ENCODE results near the gene CLCNKB. TPM values are rescaled to one million over a fixed set of nuclear protein-coding genes. Genes with fewer than 3 reads are reported as not detected.
"Not testable (repeated sequence)": the region's sequence is repeated elsewhere in the genome, so short reads cannot be mapped to it uniquely, and the experiment has no call there.

The CLCNKB gene
- total and polyA plus RNA-seq, 4 experiments from 2014 or later = not detected

GRCh38 chr1:16028237-16029002 is 15.2 kb upstream of the CLCNKB start:
- ChIA-PET POLR2A (ENCODE audit: partially characterized antibody) (no interaction called here), CTCF (ENCODE audit: partially characterized antibody) (interaction anchor here (1.2 kb wide), 1 partner anchor 19 kb away, joined by 4 read pairs; no protein-coding TSS in a partner anchor)
- H3K9me3 Mint-ChIP-seq = no peaks in the 10 kb centered on the region
- peak overlapping the region in 1 of 7 donors; percentile 8 for H3K27ac Mint-ChIP-seq
- Histone ChIP-seq H3K4me1 (ENCODE audit: insufficient read depth, low read length) (peaks cover 7% of the 10 kb centered on the region), H3K27ac (ENCODE audit: low read depth, low read length) (no peak overlapping the region), H3K9me3 (ENCODE audit: control insufficient read depth in 1 of 2, low read length in 2 of 2) (no peaks in the 10 kb centered on the region), H3K36me3 (ENCODE audit: insufficient read depth, low read length) (no peaks in the 10 kb centered on the region), H3K4me3 (ENCODE audit: low read length in 2 of 2) (no peak overlapping the region), H3K27me3 (ENCODE audit: insufficient read depth, low read length) (no peaks in the 10 kb centered on the region)
- peaks cover 14 to 21% of the 10 kb centered on the region in 2 donors for H3K27me3 Mint-ChIP-seq
- peaks cover 0 to 4% (median 2%) of the 10 kb centered on the region in 4 donors for H3K4me1 Mint-ChIP-seq
- H3K36me3 Mint-ChIP-seq = no peaks in the 10 kb centered on the region
- peak overlapping the region in 1 of 8 donors; percentile 38 for H3K4me3 Mint-ChIP-seq
- intact Hi-C loops (cut with micrococcal nuclease) = no loop called here
- peak in 1 of 5 donors; percentile 22 for DNase-seq

- H3K36me3 Mint-ChIP-seq; DNase-seq; H3K4me1 Mint-ChIP-seq; H3K27me3 ChIP-seq (ENCODE audit: insufficient read depth, low read length); H3K4me3 Mint-ChIP-seq; intact Hi-C loops (cut with micrococcal nuclease); H3K36me3 ChIP-seq (ENCODE audit: insufficient read depth, low read length); H3K4me1 ChIP-seq (ENCODE audit: insufficient read depth, low read length); H3K27ac ChIP-seq (ENCODE audit: low read depth, low read length); H3K27ac Mint-ChIP-seq; H3K4me3 ChIP-seq (ENCODE audit: low read length in 2 of 2); POLR2A ChIA-PET (ENCODE audit: partially characterized antibody); H3K9me3 ChIP-seq (ENCODE audit: control insufficient read depth in 1 of 2, low read length in 2 of 2); H3K9me3 Mint-ChIP-seq: not testable (repeated sequence)
- CTCF ChIA-PET (ENCODE audit: partially characterized antibody) = interaction anchor here (1.2 kb wide), 1 partner anchor 20 kb away, joined by 4 read pairs; no protein-coding TSS in a partner anchor
- H3K27me3 Mint-ChIP-seq = peaks cover 14 to 21% of the 10 kb centered on the region in 2 donors
Observed at GRCh38 chr1:16029003-16029268, 14.6 kb upstream of the CLCNKB start.

GRCh38 chr1:16029288-16029687 is 14.3 kb upstream of the CLCNKB start:
- H3K9me3 ChIP-seq (ENCODE audit: control insufficient read depth in 1 of 2, low read length in 2 of 2) = no peaks in the 10 kb centered on the region
- H3K27ac ChIP-seq (ENCODE audit: low read depth, low read length) = no peak overlapping the region
- H3K27ac Mint-ChIP-seq = no peak overlapping the region
- peaks cover 14 to 21% of the 10 kb centered on the region in 2 donors for H3K27me3 Mint-ChIP-seq
- H3K4me3 Mint-ChIP-seq = no peak overlapping the region
- no peak for DNase-seq
- H3K4me1 ChIP-seq (ENCODE audit: insufficient read depth, low read length) = peaks cover 7% of the 10 kb centered on the region
- no peak overlapping the region for H3K4me3 ChIP-seq (ENCODE audit: low read length in 2 of 2)
- no peaks in the 10 kb centered on the region for H3K27me3 ChIP-seq (ENCODE audit: insufficient read depth, low read length)
- H3K4me1 Mint-ChIP-seq = peaks cover 0 to 4% (median 2%) of the 10 kb centered on the region in 4 donors
- no peaks in the 10 kb centered on the region for H3K36me3 ChIP-seq (ENCODE audit: insufficient read depth, low read length)
- H3K36me3 Mint-ChIP-seq = no peaks in the 10 kb centered on the region
- no peaks in the 10 kb centered on the region for H3K9me3 Mint-ChIP-seq
- ChIA-PET POLR2A (ENCODE audit: partially characterized antibody) (no interaction called here), CTCF (ENCODE audit: partially characterized antibody) (no interaction called here)
- intact Hi-C loops (cut with micrococcal nuclease) = no loop called here

- peaks cover 7% of the 10 kb centered on the region for H3K4me1 ChIP-seq (ENCODE audit: insufficient read depth, low read length)
- Mint-ChIP-seq H3K27me3 (peaks cover 11 to 20% of the 10 kb centered on the region in 2 donors), H3K4me1 (peaks cover 0 to 4% (median 2%) of the 10 kb centered on the region in 4 donors), H3K4me3 (no peak overlapping the region), H3K9me3 (no peaks in the 10 kb centered on the region), H3K36me3 (no peaks in the 10 kb centered on the region), H3K27ac (no peak overlapping the region)
- no peak overlapping the region for H3K4me3 ChIP-seq (ENCODE audit: low read length in 2 of 2)
- H3K36me3 ChIP-seq (ENCODE audit: insufficient read depth, low read length) = no peaks in the 10 kb centered on the region
- H3K27me3 ChIP-seq (ENCODE audit: insufficient read depth, low read length) = no peaks in the 10 kb centered on the region
- intact Hi-C loops (cut with micrococcal nuclease) = no loop called here
- POLR2A ChIA-PET (ENCODE audit: partially characterized antibody) = no interaction called here
- DNase-seq = peak in 1 of 5 donors; percentile 22
- CTCF ChIA-PET (ENCODE audit: partially characterized antibody) = no interaction called here
- H3K27ac ChIP-seq (ENCODE audit: low read depth, low read length) = no peak overlapping the region
- H3K9me3 ChIP-seq (ENCODE audit: control insufficient read depth in 1 of 2, low read length in 2 of 2) = no peaks in the 10 kb centered on the region
Observed at GRCh38 chr1:16031551-16031950, 12.0 kb upstream of the CLCNKB start.

- Mint-ChIP-seq H3K36me3 (no peaks in the 10 kb centered on the region), H3K4me1 (peaks cover 0 to 4% (median 2%) of the 10 kb centered on the region in 4 donors), H3K9me3 (no peaks in the 10 kb centered on the region), H3K4me3 (no peak overlapping the region), H3K27ac (peak overlapping the region in 1 of 7 donors; percentile 47), H3K27me3 (peaks cover 12 to 20% of the 10 kb centered on the region in 2 donors)
- DNase-seq = peak in 4 of 5 donors; percentile 15 to 52 (median 27)
- no peak overlapping the region for H3K4me3 ChIP-seq (ENCODE audit: low read length in 2 of 2)
- no peak overlapping the region for H3K27ac ChIP-seq (ENCODE audit: low read depth, low read length)
- no peaks in the 10 kb centered on the region for H3K9me3 ChIP-seq (ENCODE audit: control insufficient read depth in 1 of 2, low read length in 2 of 2)
- no peaks in the 10 kb centered on the region for H3K36me3 ChIP-seq (ENCODE audit: insufficient read depth, low read length)
- intact Hi-C loops (cut with micrococcal nuclease) = no loop called here
- ChIA-PET CTCF (ENCODE audit: partially characterized antibody) (interaction anchor here (0.5 kb wide), 1 partner anchor 218 kb away, joined by 3 read pairs; no protein-coding TSS in a partner anchor), POLR2A (ENCODE audit: partially characterized antibody) (no interaction called here)
- H3K4me1 ChIP-seq (ENCODE audit: insufficient read depth, low read length) = no peaks in the 10 kb centered on the region
- no peaks in the 10 kb centered on the region for H3K27me3 ChIP-seq (ENCODE audit: insufficient read depth, low read length)
Observed at GRCh38 chr1:16032388-16033102, 11.0 kb upstream of the CLCNKB start.

GRCh38 chr1:16033103-16033632 is 10.4 kb upstream of the CLCNKB start:
- H3K36me3 ChIP-seq (ENCODE audit: insufficient read depth, low read length); H3K9me3 ChIP-seq (ENCODE audit: control insufficient read depth in 1 of 2, low read length in 2 of 2); CTCF ChIA-PET (ENCODE audit: partially characterized antibody); H3K9me3 Mint-ChIP-seq; H3K27me3 ChIP-seq (ENCODE audit: insufficient read depth, low read length); POLR2A ChIA-PET (ENCODE audit: partially characterized antibody); H3K36me3 Mint-ChIP-seq; H3K4me3 ChIP-seq (ENCODE audit: low read length in 2 of 2); intact Hi-C loops (cut with micrococcal nuclease); H3K4me1 Mint-ChIP-seq; H3K27ac ChIP-seq (ENCODE audit: low read depth, low read length); H3K27ac Mint-ChIP-seq; H3K4me1 ChIP-seq (ENCODE audit: insufficient read depth, low read length); H3K4me3 Mint-ChIP-seq: not testable (repeated sequence)
- peaks cover 12 to 15% of the 10 kb centered on the region in 2 donors for H3K27me3 Mint-ChIP-seq
- peak in 1 of 5 donors; percentile 8 for DNase-seq

- H3K4me1 ChIP-seq (ENCODE audit: insufficient read depth, low read length); H3K4me3 ChIP-seq (ENCODE audit: low read length in 2 of 2); H3K36me3 Mint-ChIP-seq; H3K4me3 Mint-ChIP-seq; H3K36me3 ChIP-seq (ENCODE audit: insufficient read depth, low read length); H3K9me3 Mint-ChIP-seq; intact Hi-C loops (cut with micrococcal nuclease); H3K9me3 ChIP-seq (ENCODE audit: control insufficient read depth in 1 of 2, low read length in 2 of 2); H3K27ac ChIP-seq (ENCODE audit: low read depth, low read length); H3K27me3 Mint-ChIP-seq; POLR2A ChIA-PET (ENCODE audit: partially characterized antibody); H3K27me3 ChIP-seq (ENCODE audit: insufficient read depth, low read length); H3K4me1 Mint-ChIP-seq; H3K27ac Mint-ChIP-seq: not testable (repeated sequence)
- peak in 1 of 5 donors; percentile 2 for DNase-seq
- CTCF ChIA-PET (ENCODE audit: partially characterized antibody) = interaction anchor here (1.3 to 1.4 kb wide), 2 partner anchors 19 to 27 kb away, joined by 3 read pairs; no protein-coding TSS in a partner anchor
Observed at GRCh38 chr1:16036461-16036860, 7.1 kb upstream of the CLCNKB start.

All from CD4-positive, alpha-beta memory T cell (primary cell).